ENCODE measurements around the gene SH3GLB1. TPM values are rescaled to one million over a fixed set of nuclear protein-coding genes. Genes with fewer than 3 reads are reported as not detected.

The SH3GLB1 gene
- total and polyA plus RNA-seq, 2 of the 8 experiments (the other 6 are each of a cell fraction or from before 2014, with no cell fraction given): 7.7 to 43.1 TPM

DNA sequence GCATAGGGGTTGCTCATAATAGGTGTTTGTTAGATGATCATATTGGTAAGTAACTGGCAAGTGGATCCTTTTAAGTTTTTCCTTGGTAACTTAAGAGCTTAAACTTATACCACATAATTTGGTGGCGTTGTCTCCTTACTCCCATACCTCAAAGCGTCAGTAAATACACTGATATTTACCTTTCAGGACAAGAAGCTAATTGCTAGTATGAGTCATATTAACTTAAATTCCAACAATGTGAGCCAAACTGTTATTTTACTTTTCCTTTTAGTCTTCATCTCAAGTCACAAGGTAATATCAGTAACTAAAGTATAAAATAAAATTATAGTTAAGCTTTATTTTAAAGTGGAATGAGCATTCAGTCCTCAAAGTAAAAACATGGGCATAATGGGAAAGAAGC, 9.0 kb upstream of the SH3GLB1 start (continued):
- no peak for TF ChIP-seq SIN3A (conservative IDR thresholded peaks at IDR 0.05 in 1 of 2, IDR thresholded peaks at IDR 0.05 in 1 of 2; ENCODE audit: low read depth in 1 of 2, low read length in 2 of 2)
